PC-3 (cell line): ENCODE results near the gene CLTA. TPM values are rescaled to one million over a fixed set of nuclear protein-coding genes. Genes with fewer than 3 reads are reported as not detected.

Experiments used
- ATAC-seq: fragments of 200-7000 bp; cut with Tn5 transposase; 2 replicates; pipeline ENCODE4 v1.9.1; 2020; ENCODE audit warnings: mild to moderate bottlenecking, moderate library complexity
- BruUV-seq: library from RNA; stranded (reverse); fragments of 400-500 nt; replicated peaks from 2 replicates; lab custom pipeline; 2021; lab: Mats Ljungman, UMichigan
- CTCF ChIA-PET: fragments of 300-600 bp; sonication (Branson Sonifier 250); formaldehyde crosslinking; loops from one replicate; lab custom pipeline; 2022; ENCODE audit warnings: antibody characterized with exemption; lab: Charles Lee
- POLR2A ChIA-PET: fragments of 300-600 bp; sonication (Branson Sonifier 250); formaldehyde crosslinking; loops from one replicate; lab custom pipeline; 2022; ENCODE audit warnings: antibody characterized with exemption; ENCODE audit not compliant: unreplicated experiment; lab: Charles Lee
- DNase-seq: peaks from one replicate; pipeline ENCODE4 v3.0.0-alpha.2; 2015
- H2AFZ ChIP-seq: fragments of 300-600 bp; sonication (generic); 2 replicates; pipeline ENCODE4 v1.6.0; 2016; ENCODE audit warnings: antibody characterized with exemption, low read length
- H3F3A ChIP-seq: fragments of 300-600 bp; sonication (generic); one replicate; pipeline ENCODE4 v1.6.0; 2017; ENCODE audit warnings: antibody characterized with exemption, low read length, control low read depth, mild to moderate bottlenecking; ENCODE audit not compliant: unreplicated experiment
- H3K27ac ChIP-seq: fragments of 300-600 bp; sonication (generic); 2 replicates; pipeline ENCODE4 v1.5.1; 2016; ENCODE audit warnings: mild to moderate bottlenecking, low read length
- H3K27me3 ChIP-seq: fragments of 300-600 bp; sonication (generic); 2 replicates; pipeline ENCODE4 v1.6.1; 2016; ENCODE audit warnings: low read length, mixed read lengths
- H3K36me3 ChIP-seq: fragments of 300-600 bp; sonication (generic); 2 replicates; pipeline ENCODE4 v1.6.1; 2016; ENCODE audit warnings: low read depth, mixed run types, low read length, mixed read lengths
- H3K4me1 ChIP-seq: fragments of 300-600 bp; sonication (generic); 2 replicates; pipeline ENCODE4 v1.5.1; 2016; ENCODE audit warnings: low read length; ENCODE audit not compliant: insufficient read depth
- H3K4me2 ChIP-seq: fragments of 300-600 bp; sonication (generic); 2 replicates; pipeline ENCODE4 v1.6.0; 2016; ENCODE audit warnings: low read length
- H3K4me3 ChIP-seq: fragments of 300-600 bp; sonication (generic); 2 replicates; pipeline ENCODE4 v1.5.1; 2016; ENCODE audit warnings: mild to moderate bottlenecking, low read length, mixed read lengths
- H3K79me2 ChIP-seq: fragments of 300-600 bp; sonication (generic); 2 replicates; pipeline ENCODE4 v1.6.1; 2017; ENCODE audit warnings: low read length, mixed read lengths
- H3K9ac ChIP-seq: fragments of 300-600 bp; sonication (generic); 2 replicates; pipeline ENCODE4 v1.6.0; 2016; ENCODE audit warnings: mild to moderate bottlenecking, low read length
- H3K9me2 ChIP-seq: fragments of 300-600 bp; sonication (generic); replicated peaks from 2 replicates; pipeline ENCODE4 v1.6.1; 2016; ENCODE audit warnings: mixed run types, low read length, mixed read lengths
- H3K9me3 ChIP-seq: fragments of 300-600 bp; sonication (generic); 2 replicates; pipeline ENCODE4 v1.6.1; 2016; ENCODE audit warnings: low read length, mixed read lengths
- H4K20me1 ChIP-seq: fragments of 300-600 bp; sonication (generic); 2 replicates; pipeline ENCODE4 v1.6.1; 2016; ENCODE audit warnings: low read length, mixed read lengths
- EZH2 ChIP-seq: fragments of 300-600 bp; sonication (generic); IDR thresholded peaks from one replicate; pipeline ENCODE4 v1.6.1; 2017; ENCODE audit warnings: antibody characterized with exemption, mild to moderate bottlenecking, low read length; ENCODE audit not compliant: unreplicated experiment
- EZH2phosphoT487 ChIP-seq: fragments of 300-600 bp; sonication (generic); IDR thresholded peaks from 2 replicates; pipeline ENCODE4 v1.6.1; 2018; ENCODE audit warnings: mild to moderate bottlenecking, antibody characterized with exemption, low read length, borderline replicate concordance
- intact Hi-C: fragments of 100-400 bp; cut with micrococcal nuclease; formaldehyde crosslinking; loops from 2 replicates; pipeline ENCODE4 v1.9.0; 2023
- total RNA-seq: library from RNA; depleted of rRNA; stranded (reverse); fragments of >200 nt; gene quantifications from 2 replicates; pipeline ENCODE4 v1.2.3, GENCODE V29; 2014
- TF ChIP-seq, protein P1 (sequence below): fragments of 300-600 bp; sonication (generic); conservative IDR thresholded peaks from 2 replicates; pipeline ENCODE4 v1.5.1; 2017; ENCODE audit warnings: antibody characterized with exemption, low read depth, mild to moderate bottlenecking, low read length

The CLTA gene
- total RNA-seq, 1 experiment from 2014 or later, result 259 TPM

GRCh38 chr9:36207016-36207415, 16.3 kb downstream of the CLTA start:
- Histone ChIP-seq H3F3A (no peaks in the 10 kb centered on the region), H3K36me3 (peaks cover 72% of the 10 kb centered on the region), H3K79me2 (peaks cover 38% of the 10 kb centered on the region), H3K9ac (no peak overlapping the region), H2AFZ (no peak overlapping the region), H4K20me1 (0 out of 2 replicates have a peak, but pooled peaks cover 7% of the 10 kb centered on the region), H3K4me1 (peaks cover 18% of the 10 kb centered on the region), H3K27ac (peak overlapping the region; percentile 33), H3K9me2 (no peaks in the 10 kb centered on the region), H3K27me3 (no peaks in the 10 kb centered on the region), H3K9me3 (no peaks in the 10 kb centered on the region), H3K4me3 (no peak overlapping the region), H3K4me2 (peak overlapping the region; percentile 28; the same call in 1 of the 2 replicates)
- ChIA-PET POLR2A (interaction anchor here (0.7 kb wide), 1 partner anchor 108 kb away, joined by 4 read pairs; no protein-coding TSS in a partner anchor), CTCF (no interaction called here)
- intact Hi-C loops, result no loop called here
- peak; percentile 23 for ATAC-seq
- DNase-seq, result no peak
- TF ChIP-seq EZH2phosphoT487 (no peak), EZH2 (no peak)
- TF ChIP-seq, protein P1, sequence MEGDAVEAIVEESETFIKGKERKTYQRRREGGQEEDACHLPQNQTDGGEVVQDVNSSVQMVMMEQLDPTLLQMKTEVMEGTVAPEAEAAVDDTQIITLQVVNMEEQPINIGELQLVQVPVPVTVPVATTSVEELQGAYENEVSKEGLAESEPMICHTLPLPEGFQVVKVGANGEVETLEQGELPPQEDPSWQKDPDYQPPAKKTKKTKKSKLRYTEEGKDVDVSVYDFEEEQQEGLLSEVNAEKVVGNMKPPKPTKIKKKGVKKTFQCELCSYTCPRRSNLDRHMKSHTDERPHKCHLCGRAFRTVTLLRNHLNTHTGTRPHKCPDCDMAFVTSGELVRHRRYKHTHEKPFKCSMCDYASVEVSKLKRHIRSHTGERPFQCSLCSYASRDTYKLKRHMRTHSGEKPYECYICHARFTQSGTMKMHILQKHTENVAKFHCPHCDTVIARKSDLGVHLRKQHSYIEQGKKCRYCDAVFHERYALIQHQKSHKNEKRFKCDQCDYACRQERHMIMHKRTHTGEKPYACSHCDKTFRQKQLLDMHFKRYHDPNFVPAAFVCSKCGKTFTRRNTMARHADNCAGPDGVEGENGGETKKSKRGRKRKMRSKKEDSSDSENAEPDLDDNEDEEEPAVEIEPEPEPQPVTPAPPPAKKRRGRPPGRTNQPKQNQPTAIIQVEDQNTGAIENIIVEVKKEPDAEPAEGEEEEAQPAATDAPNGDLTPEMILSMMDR, result no peak
- BruUV-seq, result no TSS peak

DNA sequence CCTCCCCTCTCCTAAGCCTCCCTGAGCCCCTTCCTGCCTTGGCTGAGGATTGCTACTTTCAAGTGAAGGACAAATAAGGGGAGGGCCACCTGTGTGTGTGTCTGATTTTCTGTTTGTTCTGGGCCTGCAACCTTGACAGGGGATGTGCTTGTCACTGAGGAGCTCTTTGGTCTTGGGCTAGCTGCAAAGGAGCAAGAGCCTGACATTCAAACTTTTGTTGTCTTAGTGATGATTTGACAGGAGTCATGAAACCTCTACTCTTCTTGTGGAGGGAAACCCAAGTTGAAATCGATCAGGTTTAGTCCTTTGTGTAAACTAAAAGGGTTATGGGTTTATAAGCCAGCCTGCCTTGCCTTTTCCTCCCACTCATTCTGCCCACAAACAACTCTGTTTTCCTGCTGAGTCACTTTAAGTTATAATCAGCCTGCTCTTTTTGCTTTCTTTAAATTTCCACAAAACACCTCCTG, 16.9 kb downstream of the CLTA start:
- Histone ChIP-seq H4K20me1 (0 out of 2 replicates have a peak, but pooled peaks cover 7% of the 10 kb centered on the region), H3F3A (no peaks in the 10 kb centered on the region), H3K36me3 (peaks cover 69% of the 10 kb centered on the region), H3K9ac (no peak overlapping the region), H3K4me2 (peak overlapping the region; percentile 28; the same call in 1 of the 2 replicates), H3K9me2 (no peaks in the 10 kb centered on the region), H3K79me2 (peaks cover 38% of the 10 kb centered on the region), H3K4me1 (peaks cover 18% of the 10 kb centered on the region), H3K4me3 (no peak overlapping the region), H3K9me3 (no peaks in the 10 kb centered on the region), H3K27me3 (no peaks in the 10 kb centered on the region), H2AFZ (no peak overlapping the region), H3K27ac (peak overlapping the region; percentile 33)
- TF ChIP-seq, protein P1, result no peak
- TF ChIP-seq EZH2, result no peak
- no peak for TF ChIP-seq EZH2phosphoT487
- CTCF ChIA-PET, result no interaction called here
- POLR2A ChIA-PET, result interaction anchor here (0.7 kb wide), 1 partner anchor 107 kb away, joined by 4 read pairs; no protein-coding TSS in a partner anchor
- no TSS peak for BruUV-seq
- intact Hi-C loops, result no loop called here
- DNase-seq (peak; percentile 34), ATAC-seq (peak; percentile 61)

DNA sequence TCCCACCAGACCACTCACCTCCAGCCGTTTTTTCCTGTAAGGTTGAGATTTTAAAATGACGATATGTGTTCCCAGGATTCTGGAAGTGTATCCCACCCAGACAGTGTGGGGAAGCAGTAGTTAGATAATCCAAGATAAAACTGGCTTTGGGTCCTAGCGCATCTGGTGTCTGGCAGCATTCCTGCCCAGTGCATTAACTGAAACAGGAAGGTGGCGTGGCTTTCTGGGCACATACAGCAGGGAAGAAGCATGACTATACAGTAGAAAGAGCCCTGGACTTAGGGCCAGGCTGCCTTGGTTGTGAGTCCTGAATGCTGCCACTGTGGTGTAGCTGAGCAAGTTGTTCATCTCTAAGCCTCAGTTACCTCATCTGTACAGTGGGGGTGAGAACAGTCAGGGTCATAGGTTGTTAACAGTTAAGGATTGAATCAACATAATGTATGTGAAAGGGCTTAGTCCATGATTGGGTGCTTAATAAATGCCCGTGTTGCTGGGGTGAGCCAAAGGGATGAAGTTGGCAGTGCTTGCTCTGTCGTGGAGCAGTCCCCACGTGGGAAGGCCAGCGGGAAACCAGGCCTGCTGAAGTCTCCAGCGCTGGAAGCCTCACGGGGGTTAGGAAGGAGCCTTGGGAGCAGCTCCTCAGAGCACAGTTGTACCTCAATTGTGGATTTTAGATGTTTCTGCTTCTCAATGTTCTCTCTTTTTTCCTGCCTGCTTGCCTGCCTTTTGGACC, 18.0 kb downstream of the CLTA start:
- Histone ChIP-seq H3K79me2 (peaks cover 38% of the 10 kb centered on the region), H4K20me1 (0 out of 2 replicates have a peak, but pooled peaks cover 7% of the 10 kb centered on the region), H3K4me1 (peaks cover 18% of the 10 kb centered on the region), H3K4me3 (no peak overlapping the region), H3K27me3 (no peaks in the 10 kb centered on the region), H3F3A (no peaks in the 10 kb centered on the region), H2AFZ (no peak overlapping the region), H3K27ac (no peak overlapping the region), H3K9me3 (no peaks in the 10 kb centered on the region), H3K4me2 (no peak overlapping the region), H3K36me3 (peaks cover 66% of the 10 kb centered on the region), H3K9me2 (no peaks in the 10 kb centered on the region), H3K9ac (no peak overlapping the region)
- no peak for DNase-seq
- intact Hi-C loops, result no loop called here
- no TSS peak for BruUV-seq
- POLR2A ChIA-PET, result no interaction called here
- CTCF ChIA-PET, result no interaction called here
- no peak for ATAC-seq
- TF ChIP-seq, protein P1, result no peak
- no peak for TF ChIP-seq EZH2phosphoT487
